Thyroid gland (tissue), 4 donors: ENCODE data around the gene CAPN12.

Source experiments
- CTCF ChIP-seq, 6 experiments: fragments of 200-600 bp in 3 of 6; fragments of 450-650 bp in 3 of 6; sonication (generic) in 3 of 6; IDR thresholded peaks; one replicate each; pipeline ENCODE4 v1.5.1; 2016 to 2019; ENCODE audit warnings: antibody characterized with exemption in 6 of 6, mild to moderate bottlenecking in 2 of 6, inconsistent platforms in 1 of 6, moderate library complexity in 1 of 6
- POLR2A ChIP-seq, 2 donors: fragments of 450-650 bp; IDR thresholded peaks; one replicate each; pipeline ENCODE4 v1.6.1; 2017; ENCODE audit warnings: antibody characterized with exemption in 2 of 2, mild to moderate bottlenecking in 2 of 2, moderate library complexity in 1 of 2

- TF ChIP-seq POLR2A (IDR thresholded peaks at IDR 0.05) (no peak), CTCF (IDR thresholded peaks at IDR 0.05) (no peak)
Measured at GRCh38 chr19:38739440-38740256, 4.6 kb downstream of the CAPN12 start.
